HG03460 (cell line): ENCODE results near the gene SREK1IP1.
"Not testable (repeated sequence)": the region's sequence is repeated elsewhere in the genome, so short reads cannot be mapped to it uniquely, and the experiment has no call there.

Experiments
- ATAC-seq: cut with Tn5 transposase; IDR thresholded peaks from one replicate; pipeline ENCODE4 v1.9.1; 2021; ENCODE audit not compliant: unreplicated experiment

The SREK1IP1 gene

GRCh38 chr5:64765804-64766504 lies 2.5 kb downstream of the SREK1IP1 start:
- ATAC-seq, result no peak

DNA sequence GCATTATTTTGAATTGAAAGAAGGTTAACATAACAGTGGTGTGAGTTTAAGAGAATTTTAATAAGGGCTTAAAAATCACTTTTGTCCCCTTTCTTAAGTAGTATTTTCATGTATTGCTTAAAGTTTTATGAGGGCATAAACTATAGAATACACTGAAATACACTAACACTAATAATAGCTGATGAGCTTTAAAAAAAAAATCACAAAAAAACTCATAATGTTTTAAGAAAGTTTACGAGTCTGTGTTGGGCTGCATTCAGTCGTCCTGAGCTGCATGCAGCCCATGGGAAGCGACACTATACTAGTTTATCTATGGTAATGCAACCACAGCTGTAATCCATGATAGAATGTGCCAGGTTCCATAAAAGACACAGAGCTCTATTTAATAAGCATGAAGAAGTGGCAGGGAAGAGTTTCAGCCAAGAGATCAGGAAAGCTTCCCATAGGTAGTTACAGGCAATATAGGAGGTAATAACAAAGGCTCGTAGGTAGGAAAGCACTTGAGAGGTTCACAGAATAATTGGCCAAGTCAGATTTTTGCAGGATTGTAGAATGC lies 4.5 kb downstream of the SREK1IP1 start:
- no peak for ATAC-seq

DNA sequence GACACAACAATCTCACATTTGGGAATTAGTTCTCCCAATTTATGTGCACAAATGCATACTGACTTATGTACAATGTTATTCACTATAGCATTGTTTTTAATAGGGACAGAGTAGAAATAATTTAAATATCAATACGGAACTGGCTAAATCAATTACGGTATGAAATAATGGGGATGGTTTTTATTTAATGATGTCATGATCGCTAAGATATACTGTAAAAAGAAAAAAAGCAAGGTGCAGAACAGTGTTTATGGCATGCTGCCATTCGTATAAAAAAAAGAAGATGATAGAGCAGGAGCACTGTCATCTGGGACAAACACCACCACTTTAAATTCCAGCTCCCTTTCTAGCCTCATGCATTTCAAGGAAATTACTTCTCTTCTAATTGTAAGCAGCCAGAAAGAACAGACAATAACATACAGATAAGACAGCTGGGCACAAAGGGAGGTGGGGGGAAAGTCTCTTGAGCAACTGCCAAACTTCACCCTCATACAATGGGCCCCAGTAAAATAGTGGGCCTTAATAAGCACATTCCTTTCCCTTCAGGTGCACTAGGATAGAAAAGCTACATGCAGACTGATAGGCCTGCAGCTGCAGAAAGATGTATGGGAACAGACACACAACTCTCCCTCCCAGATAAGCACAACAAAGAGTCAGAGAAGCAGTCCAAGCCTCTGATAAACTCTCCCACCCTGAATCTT lies 8.4 kb downstream of the SREK1IP1 start:
- ATAC-seq, result no peak

- ATAC-seq, result no peak
Measured at GRCh38 chr5:64758901-64759300, 9.6 kb downstream of the SREK1IP1 start.

GRCh38 chr5:64754066-64754465 lies 14.4 kb downstream of the SREK1IP1 start:
- no peak for ATAC-seq

DNA sequence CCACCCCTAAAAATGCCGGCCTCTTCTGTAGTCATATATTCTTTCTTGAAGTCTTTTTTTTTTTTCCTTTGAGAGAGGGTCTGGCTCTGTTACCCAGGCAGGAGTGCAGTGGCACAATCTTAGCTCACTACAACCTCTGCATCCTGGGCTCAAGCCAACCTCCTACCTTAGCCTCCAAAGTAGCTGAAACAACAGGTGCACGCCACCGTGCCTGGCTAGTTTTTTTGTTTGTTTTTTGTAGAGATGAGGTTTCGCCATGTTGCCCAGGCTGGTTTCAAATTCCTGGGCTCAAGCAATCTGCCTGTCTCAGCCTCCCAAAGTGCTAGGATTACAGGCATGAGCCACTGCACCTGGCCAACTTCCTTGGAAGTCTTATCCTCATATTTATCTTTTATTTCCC lies 19.1 kb downstream of the SREK1IP1 start:
- no peak for ATAC-seq

- ATAC-seq, result no peak
Measured at GRCh38 chr5:64746446-64746845, 22.0 kb downstream of the SREK1IP1 start.

DNA sequence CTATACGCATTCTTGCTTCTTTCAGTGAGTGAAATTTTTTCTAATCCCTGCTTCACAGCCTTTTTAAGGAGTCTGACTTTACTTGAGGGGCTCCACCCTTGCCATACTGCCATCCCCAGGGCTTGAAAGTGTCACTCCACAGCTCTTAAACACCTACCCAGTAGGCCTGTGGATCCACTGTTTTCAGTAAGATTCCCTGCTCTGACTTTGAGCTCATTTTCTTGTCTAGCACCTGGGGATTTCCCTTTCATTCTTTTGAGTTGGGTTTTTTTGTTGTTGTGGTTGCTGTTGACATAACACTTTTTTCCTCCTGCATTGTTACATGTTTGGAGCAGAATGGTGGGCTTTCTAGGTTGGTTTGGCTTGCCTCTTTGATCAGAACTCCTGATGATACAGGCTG lies 23.6 kb downstream of the SREK1IP1 start:
- no peak for ATAC-seq

- no peak for ATAC-seq
Measured at GRCh38 chr5:64742821-64743220, 25.7 kb downstream of the SREK1IP1 start.

GRCh38 chr5:64742411-64742810 lies 26.1 kb downstream of the SREK1IP1 start:
- no peak for ATAC-seq

GRCh38 chr5:64727150-64727549 lies 41.3 kb downstream of the SREK1IP1 start:
- no peak for ATAC-seq

- ATAC-seq, result no peak
Measured at GRCh38 chr5:64722588-64722987, 45.9 kb downstream of the SREK1IP1 start.

DNA sequence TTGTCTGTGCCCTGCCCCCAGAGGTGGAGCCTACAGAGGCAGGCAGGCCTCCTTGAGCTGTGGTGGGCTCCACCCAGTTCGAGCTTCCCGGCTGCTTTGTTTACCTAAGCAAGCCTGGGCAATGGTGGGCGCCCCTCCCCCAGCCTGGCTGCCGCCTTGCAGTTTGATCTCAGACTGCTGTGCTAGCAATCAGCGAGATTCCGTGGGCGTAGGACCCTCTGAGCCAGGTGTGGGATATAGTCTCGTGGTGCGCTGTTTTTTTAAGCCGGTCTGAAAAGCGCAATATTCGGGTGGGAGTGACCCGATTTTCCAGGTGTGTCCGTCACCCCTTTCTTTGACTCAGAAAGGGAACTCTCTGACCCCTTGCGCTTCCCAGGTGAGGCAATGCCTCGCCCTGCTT lies 54.0 kb downstream of the SREK1IP1 start:
- not testable (repeated sequence) for ATAC-seq

DNA sequence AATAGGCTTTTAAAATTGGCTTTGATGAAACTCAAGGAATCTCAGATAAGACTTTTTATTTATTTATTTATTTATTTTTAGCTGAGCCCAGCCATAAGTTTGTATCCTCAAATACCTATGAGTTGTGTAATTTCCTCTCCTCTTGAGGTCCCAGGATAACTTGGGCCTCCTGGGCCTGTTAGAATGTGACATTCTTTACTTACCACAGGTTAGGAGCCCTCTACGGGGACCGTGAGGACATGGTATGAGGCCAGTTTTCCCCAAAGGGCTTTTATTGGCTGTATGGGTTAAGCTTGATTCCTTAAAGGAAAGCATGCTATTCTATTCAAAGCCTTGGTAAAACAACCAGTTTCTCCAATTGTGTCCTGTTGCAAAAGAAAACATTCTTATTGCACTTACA lies 61.3 kb downstream of the SREK1IP1 start:
- no peak for ATAC-seq

DNA sequence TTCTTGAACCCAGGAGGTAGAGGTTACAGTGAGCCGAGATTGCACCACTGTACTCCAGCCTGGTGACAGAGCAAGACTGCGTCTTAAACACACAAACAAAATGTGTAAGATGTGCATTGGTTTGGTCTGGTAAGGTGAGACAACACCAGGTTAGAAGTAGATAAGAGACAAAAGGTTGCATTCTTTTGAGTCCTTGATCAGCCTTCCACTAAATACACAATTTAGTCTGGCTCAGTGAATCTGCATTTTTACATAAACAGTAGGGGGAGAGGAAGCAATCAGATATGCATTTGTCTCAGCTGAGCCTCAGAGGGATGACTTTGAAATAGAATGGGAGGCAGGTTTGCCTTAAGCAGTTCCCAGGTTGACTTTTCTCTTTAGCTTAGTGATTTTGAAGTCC lies 62.4 kb downstream of the SREK1IP1 start:
- not testable (repeated sequence) for ATAC-seq

DNA sequence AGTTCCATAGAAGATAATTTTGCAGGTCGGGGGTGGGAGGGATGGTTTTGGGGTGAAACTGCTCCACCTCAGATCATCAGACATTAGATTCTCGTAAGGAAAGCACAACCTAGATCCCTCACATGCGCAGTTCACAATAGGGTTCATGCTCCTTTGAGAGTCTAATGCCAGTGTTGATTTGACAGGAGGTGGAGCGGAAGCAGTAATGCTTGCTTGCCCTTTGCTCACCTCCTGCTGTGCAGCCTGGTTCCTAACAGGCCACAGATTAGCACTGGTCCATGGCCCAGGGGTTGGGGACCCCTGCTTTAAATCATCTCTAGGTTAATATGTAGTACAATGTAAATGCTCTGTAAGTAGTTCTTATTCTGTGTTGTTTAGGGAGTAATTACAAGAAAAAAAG lies 67.7 kb downstream of the SREK1IP1 start:
- no peak for ATAC-seq

- not testable (repeated sequence) for ATAC-seq
Measured at GRCh38 chr5:64696414-64696813, 72.1 kb downstream of the SREK1IP1 start.

GRCh38 chr5:64693636-64694035 lies 74.9 kb downstream of the SREK1IP1 start:
- no peak for ATAC-seq

- ATAC-seq, result no peak
Measured at GRCh38 chr5:64691291-64691690, 77.2 kb downstream of the SREK1IP1 start.

- no peak for ATAC-seq
Measured at GRCh38 chr5:64690417-64691151, 77.9 kb downstream of the SREK1IP1 start, which contains the start of gene SHISAL2B. TSS of gene SHISAL2B (plus strand) at chr5:64690503. CDS start at chr5:64690624, 121 bp downstream.

DNA sequence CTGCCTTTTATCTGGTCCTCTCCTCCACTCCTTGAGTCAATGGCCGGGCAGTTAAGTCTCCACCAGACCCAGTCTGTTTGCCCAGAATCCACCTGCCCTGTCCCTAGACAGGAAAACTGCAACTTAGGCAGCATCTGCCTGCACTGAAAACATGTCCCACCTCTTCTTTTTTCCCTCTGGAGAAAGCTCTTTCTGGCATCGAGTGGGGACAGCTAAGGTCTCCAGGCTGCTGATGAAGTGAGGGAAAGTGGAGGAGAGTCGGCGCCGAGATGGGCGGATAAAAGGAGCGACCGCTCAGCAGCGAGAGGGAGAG lies 78.4 kb downstream of the SREK1IP1 start:
- ATAC-seq, result no peak

DNA sequence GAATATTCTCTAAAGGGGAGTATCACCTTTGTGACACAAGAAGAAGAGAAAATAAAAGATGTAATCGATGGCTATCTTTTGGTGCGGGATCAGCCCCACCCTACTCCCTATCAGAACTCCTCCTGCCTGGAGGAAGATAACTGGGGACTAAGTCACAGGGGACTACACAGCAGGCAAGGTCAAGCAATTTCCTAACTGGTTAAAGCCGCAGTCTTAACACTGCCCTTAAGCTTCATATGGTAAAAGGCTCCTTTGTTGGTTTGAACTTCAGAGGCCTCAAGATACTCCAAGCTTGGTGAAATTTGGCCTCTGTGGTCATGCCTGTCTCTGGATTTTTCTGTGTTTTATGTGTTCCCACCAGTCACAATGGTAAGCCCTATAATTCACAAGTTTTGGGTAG lies 79.5 kb downstream of the SREK1IP1 start:
- ATAC-seq, result no peak
